AG10803 (cell line): ENCODE measurements around the gene IL26.

Experiments
- DNase-seq: peaks from one replicate; pipeline ENCODE4 v3.0.0; 2010; ENCODE audit warnings: low read depth
- H3K4me3 ChIP-seq: 2 replicates; pipeline ENCODE4 v1.5.1; 2011; ENCODE audit warnings: mild to moderate bottlenecking, low read length, control low read depth
- TF ChIP-seq, protein P1 (sequence below): conservative IDR thresholded peaks from 2 replicates; pipeline ENCODE4 v1.5.1; 2011; ENCODE audit warnings: mild to moderate bottlenecking, low read length, control low read depth, inconsistent platforms

IL26 gene

DNA sequence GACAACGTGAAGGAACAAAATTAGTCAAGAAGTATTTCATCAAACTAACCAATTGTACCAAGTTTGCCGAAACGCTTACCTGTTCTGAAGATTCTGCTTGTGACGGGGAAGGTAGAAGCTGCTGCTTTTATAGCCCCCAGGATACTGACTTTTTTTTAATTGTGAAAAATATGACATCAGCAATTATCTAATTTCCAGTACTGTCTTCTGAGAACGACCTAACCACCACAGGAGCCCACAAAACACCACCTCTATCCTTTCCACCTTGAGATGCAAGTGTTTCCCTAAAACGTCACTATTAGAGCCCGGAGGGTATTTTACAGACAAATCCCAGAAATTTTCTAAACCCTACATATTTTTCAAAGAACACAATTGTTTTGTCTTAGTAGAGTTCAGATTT lies 27.9 kb upstream of the IL26 start, which contains the start of gene IL22:
Gene IL22, minus strand, starts transcription at position 101 of the 400 bp plus-strand sequence. CDS start 156 bp downstream, outside the sequence.
- DNase-seq = no peak
- TF ChIP-seq, protein P1, sequence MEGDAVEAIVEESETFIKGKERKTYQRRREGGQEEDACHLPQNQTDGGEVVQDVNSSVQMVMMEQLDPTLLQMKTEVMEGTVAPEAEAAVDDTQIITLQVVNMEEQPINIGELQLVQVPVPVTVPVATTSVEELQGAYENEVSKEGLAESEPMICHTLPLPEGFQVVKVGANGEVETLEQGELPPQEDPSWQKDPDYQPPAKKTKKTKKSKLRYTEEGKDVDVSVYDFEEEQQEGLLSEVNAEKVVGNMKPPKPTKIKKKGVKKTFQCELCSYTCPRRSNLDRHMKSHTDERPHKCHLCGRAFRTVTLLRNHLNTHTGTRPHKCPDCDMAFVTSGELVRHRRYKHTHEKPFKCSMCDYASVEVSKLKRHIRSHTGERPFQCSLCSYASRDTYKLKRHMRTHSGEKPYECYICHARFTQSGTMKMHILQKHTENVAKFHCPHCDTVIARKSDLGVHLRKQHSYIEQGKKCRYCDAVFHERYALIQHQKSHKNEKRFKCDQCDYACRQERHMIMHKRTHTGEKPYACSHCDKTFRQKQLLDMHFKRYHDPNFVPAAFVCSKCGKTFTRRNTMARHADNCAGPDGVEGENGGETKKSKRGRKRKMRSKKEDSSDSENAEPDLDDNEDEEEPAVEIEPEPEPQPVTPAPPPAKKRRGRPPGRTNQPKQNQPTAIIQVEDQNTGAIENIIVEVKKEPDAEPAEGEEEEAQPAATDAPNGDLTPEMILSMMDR = no peak
- no peak within 1 kb of the TSS for H3K4me3 ChIP-seq

DNA sequence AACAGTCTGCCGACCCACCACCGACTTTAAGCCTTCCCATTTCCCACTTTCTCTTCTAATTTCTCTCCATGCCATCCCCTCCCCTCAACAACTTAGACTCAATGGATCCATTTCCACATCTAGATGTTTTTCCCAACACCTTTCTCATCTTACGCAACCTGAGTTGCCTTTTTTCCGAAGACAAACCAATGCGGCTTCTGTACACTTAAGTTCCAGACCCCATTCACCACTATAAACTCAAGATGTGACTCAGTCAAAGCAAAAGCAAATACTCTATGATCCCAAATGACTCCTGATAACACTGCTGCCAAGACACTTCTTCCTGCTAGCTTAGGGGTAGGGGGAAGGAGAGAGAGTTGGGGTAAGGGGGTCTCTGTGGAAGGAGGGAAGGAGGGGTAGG lies 26.5 kb upstream of the IL26 start:
- H3K4me3 ChIP-seq = no peak overlapping the region
- no peak for DNase-seq
- TF ChIP-seq, protein P1 = no peak

DNA sequence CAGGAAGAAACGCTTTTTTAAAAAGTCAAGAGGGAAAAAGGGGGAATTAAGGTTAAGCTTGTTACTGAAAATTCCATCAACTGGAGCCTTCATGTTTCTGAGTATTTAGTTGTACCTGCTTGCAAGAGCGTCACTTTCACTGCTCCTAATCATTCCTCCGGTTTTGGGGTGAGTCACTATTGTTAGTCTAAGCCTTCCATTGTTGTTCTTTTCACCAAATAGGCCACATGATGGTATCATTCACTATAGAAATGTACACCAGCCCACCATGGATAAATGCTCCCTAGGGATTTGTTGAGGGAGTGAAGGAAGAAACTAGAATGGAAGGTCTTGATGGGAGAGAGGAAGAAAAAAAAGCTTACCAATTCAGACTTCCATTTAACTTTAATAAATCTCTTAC lies 24.8 kb upstream of the IL26 start:
- TF ChIP-seq, protein P1 = no peak
- no peak overlapping the region for H3K4me3 ChIP-seq
- DNase-seq = no peak

- no peak for DNase-seq
- TF ChIP-seq, protein P1 = no peak
- H3K4me3 ChIP-seq = no peak overlapping the region
Measured at GRCh38 chr12:68247785-68248184, 22.2 kb upstream of the IL26 start.

- DNase-seq = no peak
- no peak overlapping the region for H3K4me3 ChIP-seq
- TF ChIP-seq, protein P1 = no peak
Measured at GRCh38 chr12:68246350-68246749, 20.7 kb upstream of the IL26 start.

- no peak overlapping the region; the same call in 1 of the 2 replicates for H3K4me3 ChIP-seq
Measured at GRCh38 chr12:68245180-68246021, 19.8 kb upstream of the IL26 start.

More at GRCh38 chr12:68245180-68246021, 19.8 kb upstream of the IL26 start:
- no peak for DNase-seq
- TF ChIP-seq, protein P1 = no peak
